GM23338 (cell line): ENCODE measurements around the gene DUS2. TPM values are rescaled to one million over a fixed set of nuclear protein-coding genes. Genes with fewer than 3 reads are reported as not detected.

Source experiments
- ATAC-seq: fragments of 200-7000 bp; cut with Tn5 transposase; 3 replicates; pipeline ENCODE4 v1.9.1; 2020
- DNase-seq: peaks from one replicate; pipeline ENCODE4 v3.0.0-alpha.2; 2015; ENCODE audit warnings: low spot score
- H2AFZ ChIP-seq: fragments of 200-600 bp; sonication (generic); 2 replicates; pipeline ENCODE4 v1.8.0; 2016; ENCODE audit warnings: antibody characterized with exemption, mild to moderate bottlenecking, moderate library complexity
- H3F3A ChIP-seq: fragments of 200-600 bp; sonication (generic); replicated peaks from 2 replicates; pipeline ENCODE4 v1.8.0; 2017; ENCODE audit warnings: antibody characterized with exemption, mixed run types, low read depth
- H3K27ac ChIP-seq: fragments of 200-600 bp; sonication (generic); 2 replicates; pipeline ENCODE4 v1.6.1; 2016; ENCODE audit warnings: low read depth
- H3K27me3 ChIP-seq: fragments of 200-600 bp; sonication (generic); 2 replicates; pipeline ENCODE4 v1.8.0; 2016; ENCODE audit warnings: mild to moderate bottlenecking, mixed run types, moderate library complexity; ENCODE audit not compliant: insufficient read depth
- H3K36me3 ChIP-seq: fragments of 200-600 bp; sonication (generic); 2 replicates; pipeline ENCODE4 v1.8.0; 2016; ENCODE audit warnings: mild to moderate bottlenecking; ENCODE audit not compliant: insufficient read depth
- H3K4me1 ChIP-seq: fragments of 200-600 bp; sonication (generic); 2 replicates; pipeline ENCODE4 v1.8.0; 2016; ENCODE audit warnings: mild to moderate bottlenecking, moderate library complexity; ENCODE audit not compliant: insufficient read depth
- H3K4me2 ChIP-seq: fragments of 200-600 bp; sonication (generic); 2 replicates; pipeline ENCODE4 v1.7.1; 2017; ENCODE audit warnings: mixed run types
- H3K4me3 ChIP-seq: fragments of 200-600 bp; sonication (generic); 2 replicates; pipeline ENCODE4 v1.6.1; 2016; ENCODE audit warnings: mixed run types
- H3K79me2 ChIP-seq: fragments of 200-600 bp; sonication (generic); replicated peaks from 2 replicates; pipeline ENCODE4 v1.8.0; 2017; ENCODE audit warnings: mild to moderate bottlenecking; ENCODE audit not compliant: insufficient read depth
- H3K9me2 ChIP-seq: fragments of 200-600 bp; sonication (generic); 2 replicates; pipeline ENCODE4 v1.8.0; 2017; ENCODE audit not compliant: insufficient read depth
- H4K20me1 ChIP-seq: fragments of 200-600 bp; sonication (generic); replicated peaks from 2 replicates; pipeline ENCODE4 v1.8.0; 2017; ENCODE audit warnings: mild to moderate bottlenecking; ENCODE audit not compliant: insufficient read depth
- H3K27ac Mint-ChIP-seq: 2 replicates; pipeline ENCODE4 v1.8.0; 2020; ENCODE audit warnings: inconsistent platforms, mild to moderate bottlenecking, moderate library complexity, mixed read lengths
- H3K27me3 Mint-ChIP-seq: 3 replicates; pipeline ENCODE4 v1.8.0; 2022; ENCODE audit warnings: low read depth, mild to moderate bottlenecking, moderate library complexity, mixed read lengths, inconsistent platforms; ENCODE audit not compliant: insufficient read depth, poor library complexity
- H3K36me3 Mint-ChIP-seq: 3 replicates; pipeline ENCODE4 v1.8.0; 2021; ENCODE audit warnings: low read depth, mild to moderate bottlenecking, inconsistent platforms, moderate library complexity, mixed read lengths
- H3K4me1 Mint-ChIP-seq: 3 replicates; pipeline ENCODE4 v1.8.0; 2020; ENCODE audit warnings: mild to moderate bottlenecking, inconsistent platforms, mixed read lengths
- H3K4me3 Mint-ChIP-seq: 3 replicates; pipeline ENCODE4 v1.8.0; 2021; ENCODE audit warnings: moderate library complexity, mild to moderate bottlenecking, inconsistent platforms, mixed read lengths
- H3K9me3 Mint-ChIP-seq: 3 replicates; pipeline ENCODE4 v1.8.0; 2020; ENCODE audit warnings: moderate library complexity, mild to moderate bottlenecking, inconsistent platforms, mixed read lengths
- CREB1 ChIP-seq: fragments of 250-450 bp; sonication (Bioruptor Pico); IDR thresholded peaks from 2 replicates; pipeline ENCODE4 v1.5.0; 2020; ENCODE audit warnings: low read depth, mild to moderate bottlenecking, moderate library complexity
- EZH2 ChIP-seq: fragments of 200-600 bp; sonication (generic); IDR thresholded peaks from one replicate; pipeline ENCODE4 v1.8.0; 2017; ENCODE audit warnings: antibody characterized with exemption, mild to moderate bottlenecking, low read depth; ENCODE audit not compliant: unreplicated experiment
- NANOG ChIP-seq: IDR thresholded peaks from 2 replicates; pipeline ENCODE4 v1.6.1; 2016; ENCODE audit warnings: antibody characterized with exemption, borderline replicate concordance
- STAT1 ChIP-seq: IDR thresholded peaks from one replicate; pipeline ENCODE4 v1.6.1; 2016; ENCODE audit warnings: antibody characterized with exemption; ENCODE audit not compliant: unreplicated experiment
- ZNF331 ChIP-seq: fragments of 250-450 bp; sonication (Bioruptor Pico); IDR thresholded peaks from 2 replicates; pipeline ENCODE4 v1.5.0; 2020; ENCODE audit warnings: low read depth, mild to moderate bottlenecking, moderate library complexity
- polyA plus RNA-seq: library from polyadenylated mRNA; unstranded; fragments of >200 nt; fragmentation: Nextera tagmentation; extraction: Ambion mirVana; gene quantifications from 2 replicates; pipeline ENCODE4 v1.2.1, GENCODE V29; 2016
- total RNA-seq: library from RNA; depleted of rRNA; stranded (reverse); fragments of >200 nt; shearing (Covaris generic); gene quantifications from 2 replicates; pipeline ENCODE4 v1.2.3, GENCODE V29; 2014
- TF ChIP-seq, protein P1 (sequence below): IDR thresholded peaks from one replicate; pipeline ENCODE4 v1.6.1; 2018; ENCODE audit warnings: antibody characterized with exemption; ENCODE audit not compliant: unreplicated experiment
- TF ChIP-seq, protein P2 (sequence below): IDR thresholded peaks from 2 replicates; pipeline ENCODE4 v1.6.1; 2016; ENCODE audit warnings: antibody characterized with exemption
- TF ChIP-seq, protein P3 (sequence below): fragments of 250-450 bp; sonication (Bioruptor Pico); IDR thresholded peaks from 2 replicates; pipeline ENCODE4 v1.5.0; 2020; ENCODE audit warnings: mild to moderate bottlenecking, moderate library complexity

DUS2 gene
- total and polyA plus RNA-seq, 2 experiments from 2014 or later: 13.3 to 26.4 TPM

DNA sequence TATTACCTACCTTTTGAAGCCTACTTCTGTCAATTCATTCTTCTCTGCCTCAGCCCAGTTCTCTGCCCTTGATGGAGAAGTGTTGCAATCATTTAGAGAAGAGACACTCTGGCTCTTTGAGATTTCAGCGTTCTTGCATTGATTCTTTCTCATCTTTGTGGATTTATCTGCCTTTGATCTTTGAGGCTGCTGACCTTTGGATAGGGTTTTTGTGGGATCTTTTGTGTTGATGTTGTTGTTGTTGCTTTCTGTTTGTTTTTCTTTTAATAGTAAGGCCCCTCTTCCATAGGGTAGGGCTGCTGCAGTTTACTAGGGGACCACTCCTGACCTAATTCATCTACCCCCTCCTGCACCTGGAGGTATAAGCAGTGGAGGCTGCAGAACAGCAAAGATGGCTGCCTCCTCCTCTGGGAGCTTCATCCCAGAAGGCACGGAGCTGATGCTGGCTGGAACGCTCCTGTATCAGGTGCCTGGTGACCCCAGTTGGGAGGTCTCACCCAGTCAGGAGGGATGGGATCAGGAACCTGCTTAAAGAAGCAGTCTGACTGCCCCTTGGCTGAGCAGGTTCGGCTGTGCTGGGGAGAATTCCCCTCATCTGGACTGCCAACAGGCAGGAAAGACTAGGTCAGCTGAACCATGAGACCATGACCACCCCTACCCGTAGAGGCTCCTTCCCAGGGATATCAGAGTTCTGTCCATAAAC lies 90.1 kb downstream of the DUS2 start (continued):
- TF ChIP-seq, protein P1, sequence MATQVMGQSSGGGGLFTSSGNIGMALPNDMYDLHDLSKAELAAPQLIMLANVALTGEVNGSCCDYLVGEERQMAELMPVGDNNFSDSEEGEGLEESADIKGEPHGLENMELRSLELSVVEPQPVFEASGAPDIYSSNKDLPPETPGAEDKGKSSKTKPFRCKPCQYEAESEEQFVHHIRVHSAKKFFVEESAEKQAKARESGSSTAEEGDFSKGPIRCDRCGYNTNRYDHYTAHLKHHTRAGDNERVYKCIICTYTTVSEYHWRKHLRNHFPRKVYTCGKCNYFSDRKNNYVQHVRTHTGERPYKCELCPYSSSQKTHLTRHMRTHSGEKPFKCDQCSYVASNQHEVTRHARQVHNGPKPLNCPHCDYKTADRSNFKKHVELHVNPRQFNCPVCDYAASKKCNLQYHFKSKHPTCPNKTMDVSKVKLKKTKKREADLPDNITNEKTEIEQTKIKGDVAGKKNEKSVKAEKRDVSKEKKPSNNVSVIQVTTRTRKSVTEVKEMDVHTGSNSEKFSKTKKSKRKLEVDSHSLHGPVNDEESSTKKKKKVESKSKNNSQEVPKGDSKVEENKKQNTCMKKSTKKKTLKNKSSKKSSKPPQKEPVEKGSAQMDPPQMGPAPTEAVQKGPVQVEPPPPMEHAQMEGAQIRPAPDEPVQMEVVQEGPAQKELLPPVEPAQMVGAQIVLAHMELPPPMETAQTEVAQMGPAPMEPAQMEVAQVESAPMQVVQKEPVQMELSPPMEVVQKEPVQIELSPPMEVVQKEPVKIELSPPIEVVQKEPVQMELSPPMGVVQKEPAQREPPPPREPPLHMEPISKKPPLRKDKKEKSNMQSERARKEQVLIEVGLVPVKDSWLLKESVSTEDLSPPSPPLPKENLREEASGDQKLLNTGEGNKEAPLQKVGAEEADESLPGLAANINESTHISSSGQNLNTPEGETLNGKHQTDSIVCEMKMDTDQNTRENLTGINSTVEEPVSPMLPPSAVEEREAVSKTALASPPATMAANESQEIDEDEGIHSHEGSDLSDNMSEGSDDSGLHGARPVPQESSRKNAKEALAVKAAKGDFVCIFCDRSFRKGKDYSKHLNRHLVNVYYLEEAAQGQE: no peak
- TF ChIP-seq, protein P2, sequence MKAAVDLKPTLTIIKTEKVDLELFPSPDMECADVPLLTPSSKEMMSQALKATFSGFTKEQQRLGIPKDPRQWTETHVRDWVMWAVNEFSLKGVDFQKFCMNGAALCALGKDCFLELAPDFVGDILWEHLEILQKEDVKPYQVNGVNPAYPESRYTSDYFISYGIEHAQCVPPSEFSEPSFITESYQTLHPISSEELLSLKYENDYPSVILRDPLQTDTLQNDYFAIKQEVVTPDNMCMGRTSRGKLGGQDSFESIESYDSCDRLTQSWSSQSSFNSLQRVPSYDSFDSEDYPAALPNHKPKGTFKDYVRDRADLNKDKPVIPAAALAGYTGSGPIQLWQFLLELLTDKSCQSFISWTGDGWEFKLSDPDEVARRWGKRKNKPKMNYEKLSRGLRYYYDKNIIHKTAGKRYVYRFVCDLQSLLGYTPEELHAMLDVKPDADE: no peak
- TF ChIP-seq STAT1 (no peak), EZH2 (no peak), NANOG (no peak), ZNF331 (CRISPR knock-in tag) (no peak)

- H3K9me2 ChIP-seq: no peaks in the 10 kb centered on the region
- Mint-ChIP-seq H3K27me3 (peaks cover 3% of the 10 kb centered on the region), H3K36me3 (peaks cover 22% of the 10 kb centered on the region), H3K27ac (no peak overlapping the region), H3K4me3 (no peak overlapping the region), H3K9me3 (peaks cover 28% of the 10 kb centered on the region), H3K4me1 (peaks cover 5% of the 10 kb centered on the region; the same call in 2 of the 3 replicates)
- peaks cover 98% of the 10 kb centered on the region for H3K79me2 ChIP-seq
- no peak overlapping the region for H3K27ac ChIP-seq
- H3K36me3 ChIP-seq: no peaks in the 10 kb centered on the region
- no peak overlapping the region for H2AFZ ChIP-seq
- H3K27me3 ChIP-seq: no peaks in the 10 kb centered on the region
- no peaks in the 10 kb centered on the region for H3K4me1 ChIP-seq
- no peak overlapping the region for H3K4me3 ChIP-seq
- peaks cover 48% of the 10 kb centered on the region for H4K20me1 ChIP-seq
- H3F3A ChIP-seq: no peaks in the 10 kb centered on the region
- DNase-seq (no peak), ATAC-seq (no peak; the same call in 2 of the 3 replicates)
- no peak overlapping the region for H3K4me2 ChIP-seq
- no peak for TF ChIP-seq CREB1
- TF ChIP-seq, protein P1: no peak
- TF ChIP-seq, protein P3, sequence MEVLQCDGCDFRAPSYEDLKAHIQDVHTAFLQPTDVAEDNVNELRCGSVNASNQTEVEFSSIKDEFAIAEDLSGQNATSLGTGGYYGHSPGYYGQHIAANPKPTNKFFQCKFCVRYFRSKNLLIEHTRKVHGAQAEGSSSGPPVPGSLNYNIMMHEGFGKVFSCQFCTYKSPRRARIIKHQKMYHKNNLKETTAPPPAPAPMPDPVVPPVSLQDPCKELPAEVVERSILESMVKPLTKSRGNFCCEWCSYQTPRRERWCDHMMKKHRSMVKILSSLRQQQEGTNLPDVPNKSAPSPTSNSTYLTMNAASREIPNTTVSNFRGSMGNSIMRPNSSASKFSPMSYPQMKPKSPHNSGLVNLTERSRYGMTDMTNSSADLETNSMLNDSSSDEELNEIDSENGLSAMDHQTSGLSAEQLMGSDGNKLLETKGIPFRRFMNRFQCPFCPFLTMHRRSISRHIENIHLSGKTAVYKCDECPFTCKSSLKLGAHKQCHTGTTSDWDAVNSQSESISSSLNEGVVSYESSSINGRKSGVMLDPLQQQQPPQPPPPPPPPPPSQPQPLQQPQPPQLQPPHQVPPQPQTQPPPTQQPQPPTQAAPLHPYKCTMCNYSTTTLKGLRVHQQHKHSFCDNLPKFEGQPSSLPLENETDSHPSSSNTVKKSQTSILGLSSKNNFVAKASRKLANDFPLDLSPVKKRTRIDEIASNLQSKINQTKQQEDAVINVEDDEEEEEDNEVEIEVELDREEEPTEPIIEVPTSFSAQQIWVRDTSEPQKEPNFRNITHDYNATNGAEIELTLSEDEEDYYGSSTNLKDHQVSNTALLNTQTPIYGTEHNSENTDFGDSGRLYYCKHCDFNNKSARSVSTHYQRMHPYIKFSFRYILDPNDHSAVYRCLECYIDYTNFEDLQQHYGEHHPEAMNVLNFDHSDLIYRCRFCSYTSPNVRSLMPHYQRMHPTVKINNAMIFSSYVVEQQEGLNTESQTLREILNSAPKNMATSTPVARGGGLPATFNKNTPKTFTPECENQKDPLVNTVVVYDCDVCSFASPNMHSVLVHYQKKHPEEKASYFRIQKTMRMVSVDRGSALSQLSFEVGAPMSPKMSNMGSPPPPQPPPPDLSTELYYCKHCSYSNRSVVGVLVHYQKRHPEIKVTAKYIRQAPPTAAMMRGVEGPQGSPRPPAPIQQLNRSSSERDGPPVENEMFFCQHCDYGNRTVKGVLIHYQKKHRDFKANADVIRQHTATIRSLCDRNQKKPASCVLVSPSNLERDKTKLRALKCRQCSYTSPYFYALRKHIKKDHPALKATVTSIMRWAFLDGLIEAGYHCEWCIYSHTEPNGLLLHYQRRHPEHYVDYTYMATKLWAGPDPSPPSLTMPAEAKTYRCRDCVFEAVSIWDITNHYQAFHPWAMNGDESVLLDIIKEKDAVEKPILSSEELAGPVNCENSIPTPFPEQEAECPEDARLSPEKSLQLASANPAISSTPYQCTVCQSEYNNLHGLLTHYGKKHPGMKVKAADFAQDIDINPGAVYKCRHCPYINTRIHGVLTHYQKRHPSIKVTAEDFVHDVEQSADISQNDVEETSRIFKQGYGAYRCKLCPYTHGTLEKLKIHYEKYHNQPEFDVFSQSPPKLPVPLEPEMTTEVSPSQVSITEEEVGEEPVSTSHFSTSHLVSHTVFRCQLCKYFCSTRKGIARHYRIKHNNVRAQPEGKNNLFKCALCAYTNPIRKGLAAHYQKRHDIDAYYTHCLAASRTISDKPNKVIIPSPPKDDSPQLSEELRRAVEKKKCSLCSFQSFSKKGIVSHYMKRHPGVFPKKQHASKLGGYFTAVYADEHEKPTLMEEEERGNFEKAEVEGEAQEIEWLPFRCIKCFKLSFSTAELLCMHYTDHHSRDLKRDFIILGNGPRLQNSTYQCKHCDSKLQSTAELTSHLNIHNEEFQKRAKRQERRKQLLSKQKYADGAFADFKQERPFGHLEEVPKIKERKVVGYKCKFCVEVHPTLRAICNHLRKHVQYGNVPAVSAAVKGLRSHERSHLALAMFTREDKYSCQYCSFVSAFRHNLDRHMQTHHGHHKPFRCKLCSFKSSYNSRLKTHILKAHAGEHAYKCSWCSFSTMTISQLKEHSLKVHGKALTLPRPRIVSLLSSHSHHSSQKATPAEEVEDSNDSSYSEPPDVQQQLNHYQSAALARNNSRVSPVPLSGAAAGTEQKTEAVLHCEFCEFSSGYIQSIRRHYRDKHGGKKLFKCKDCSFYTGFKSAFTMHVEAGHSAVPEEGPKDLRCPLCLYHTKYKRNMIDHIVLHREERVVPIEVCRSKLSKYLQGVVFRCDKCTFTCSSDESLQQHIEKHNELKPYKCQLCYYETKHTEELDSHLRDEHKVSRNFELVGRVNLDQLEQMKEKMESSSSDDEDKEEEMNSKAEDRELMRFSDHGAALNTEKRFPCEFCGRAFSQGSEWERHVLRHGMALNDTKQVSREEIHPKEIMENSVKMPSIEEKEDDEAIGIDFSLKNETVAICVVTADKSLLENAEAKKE (CRISPR knock-in tag): no peak
These were observed 90.7 kb downstream of the DUS2 start for GRCh38 chr16:68113765-68114240.
